ENCODE measurements around the gene GAS2L1. TPM values are rescaled to one million over a fixed set of nuclear protein-coding genes. Genes with fewer than 3 reads are reported as not detected.

The GAS2L1 gene
- total RNA-seq, result 1.5 and 2.6 TPM in 2 replicates

DNA sequence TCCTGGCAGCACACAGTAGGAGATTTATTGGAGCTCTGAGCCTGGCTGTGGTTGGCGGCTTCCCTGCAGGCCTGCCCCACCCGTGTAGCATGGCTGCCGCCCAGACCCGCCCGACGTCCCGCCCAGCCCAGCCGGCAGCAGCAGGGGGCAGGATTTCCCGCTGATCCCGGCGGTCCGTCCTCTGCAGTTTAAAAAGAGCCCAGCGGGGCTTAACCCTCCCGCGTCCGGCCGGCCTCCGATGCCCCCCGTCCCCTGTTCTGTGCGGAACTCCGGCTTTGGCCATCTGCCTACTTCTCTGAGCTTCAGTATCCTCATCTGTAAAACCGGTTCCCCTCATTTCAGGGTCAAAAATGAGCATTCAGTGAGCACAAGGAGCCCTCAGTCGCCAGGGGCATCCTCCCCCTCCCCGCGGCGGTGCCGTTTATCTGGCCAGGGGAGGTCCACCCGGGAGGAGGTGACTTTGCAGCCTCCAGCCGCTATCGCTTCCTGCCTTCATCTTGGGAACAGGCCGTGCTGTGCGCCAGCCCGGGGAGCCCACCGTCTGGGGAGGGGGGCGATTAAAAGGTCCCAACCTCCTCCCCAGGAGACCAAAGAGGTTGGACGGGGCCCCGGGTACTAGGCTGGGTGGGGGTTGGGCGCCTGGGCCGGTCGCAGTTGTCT lies at the start of gene GAS2L1:
GAS2L1 (plus strand) TSS at position 476 of the 660 bp plus-strand sequence. CDS start 1,456 bp downstream, outside the sequence.
- Mint-ChIP-seq H3K36me3 (ENCODE audit: low read depth) (peaks cover 1% of the 10 kb centered on the region), H3K4me1 (peaks cover 5% of the 10 kb centered on the region), H3K9me3 (no peaks in the 10 kb centered on the region), H3K27ac (peak within 1 kb of the TSS; percentile 58), H3K4me3 (peak within 1 kb of the TSS; percentile 83), H3K27me3 (peaks cover 10% of the 10 kb centered on the region)
- DNase-seq, result peak; percentile 87
- intact Hi-C loops (cut with micrococcal nuclease), result loop anchor here (2.0 kb wide), 1 partner anchor 38 kb away; the partner anchor contains the start of gene EWSR1

DNA sequence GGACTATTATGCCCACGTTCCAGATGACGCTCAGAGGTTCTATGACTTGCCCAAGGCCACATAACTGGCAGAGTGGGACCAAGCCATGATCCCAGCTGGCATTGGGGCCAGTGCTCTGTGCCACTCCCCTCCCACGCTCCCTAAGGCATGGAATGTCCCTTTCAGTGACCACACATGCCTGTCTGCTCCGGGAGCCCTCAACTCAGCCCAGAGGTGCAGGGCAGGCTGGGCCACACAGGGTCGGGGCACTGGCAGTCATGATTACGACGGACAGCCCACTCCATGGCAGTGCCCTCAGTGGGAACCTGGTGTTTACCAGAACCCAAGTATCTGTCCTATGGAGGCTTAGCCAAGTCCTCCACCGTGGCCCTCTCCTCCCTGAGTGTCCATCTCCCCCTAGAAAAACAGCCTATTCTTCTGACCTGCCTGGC lies 48.7 kb upstream of the GAS2L1 start:
- no peak overlapping the region for H3K27ac Mint-ChIP-seq
- intact Hi-C loops (cut with micrococcal nuclease), result no loop called here
- no peak overlapping the region for H3K4me3 Mint-ChIP-seq
- H3K9me3 Mint-ChIP-seq, result no peaks in the 10 kb centered on the region
- DNase-seq, result no peak
- no peaks in the 10 kb centered on the region for H3K36me3 Mint-ChIP-seq (ENCODE audit: low read depth)
- peaks cover 4% of the 10 kb centered on the region for H3K4me1 Mint-ChIP-seq
- no peaks in the 10 kb centered on the region for H3K27me3 Mint-ChIP-seq

DNA sequence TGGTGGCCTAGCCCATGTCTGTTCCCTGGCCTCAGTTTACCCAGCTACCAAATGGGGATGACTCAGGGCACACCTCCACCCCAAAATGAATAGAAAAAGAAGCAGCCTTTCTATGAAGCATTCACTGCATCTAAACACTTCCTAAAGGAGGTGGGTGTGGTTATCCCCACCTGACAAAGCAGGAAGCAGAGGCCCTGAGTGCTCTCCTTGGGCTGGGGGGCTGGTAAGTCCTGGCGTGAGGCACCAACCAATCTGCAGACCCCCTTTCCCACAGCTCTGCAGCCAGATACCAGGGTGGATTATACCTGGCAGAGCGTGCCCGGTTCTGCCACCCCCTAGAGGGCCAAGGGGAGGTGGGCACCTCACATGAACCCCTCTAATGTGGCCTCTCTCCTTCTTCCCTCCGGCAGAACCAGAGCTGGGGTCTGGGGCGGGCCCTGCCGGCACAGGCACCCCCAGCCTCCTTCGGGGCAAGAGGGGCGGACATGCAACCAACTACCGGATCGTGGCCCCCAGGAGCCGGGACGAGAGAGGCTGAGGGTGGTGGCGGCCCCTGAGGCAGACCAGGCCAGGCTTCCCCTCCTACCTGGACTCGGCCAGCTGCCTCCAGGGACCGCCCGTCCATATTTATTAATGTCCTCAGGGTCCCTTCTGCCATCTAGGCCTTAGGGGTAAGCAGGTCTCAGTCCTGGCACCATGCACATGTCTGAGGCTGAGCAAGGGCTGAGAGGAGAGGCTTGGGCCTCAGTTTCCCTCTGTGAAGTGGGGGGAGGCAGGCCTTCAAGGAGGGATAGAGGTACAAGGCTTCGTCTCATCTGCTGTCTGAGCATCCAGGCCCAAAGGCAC lies 47.8 kb upstream of the GAS2L1 start:
- Mint-ChIP-seq H3K4me3 (no peak overlapping the region), H3K36me3 (ENCODE audit: low read depth) (no peaks in the 10 kb centered on the region), H3K4me1 (peaks cover 4% of the 10 kb centered on the region), H3K27me3 (no peaks in the 10 kb centered on the region), H3K27ac (no peak overlapping the region), H3K9me3 (no peaks in the 10 kb centered on the region)
- intact Hi-C loops (cut with micrococcal nuclease), result no loop called here
- DNase-seq, result no peak

DNA sequence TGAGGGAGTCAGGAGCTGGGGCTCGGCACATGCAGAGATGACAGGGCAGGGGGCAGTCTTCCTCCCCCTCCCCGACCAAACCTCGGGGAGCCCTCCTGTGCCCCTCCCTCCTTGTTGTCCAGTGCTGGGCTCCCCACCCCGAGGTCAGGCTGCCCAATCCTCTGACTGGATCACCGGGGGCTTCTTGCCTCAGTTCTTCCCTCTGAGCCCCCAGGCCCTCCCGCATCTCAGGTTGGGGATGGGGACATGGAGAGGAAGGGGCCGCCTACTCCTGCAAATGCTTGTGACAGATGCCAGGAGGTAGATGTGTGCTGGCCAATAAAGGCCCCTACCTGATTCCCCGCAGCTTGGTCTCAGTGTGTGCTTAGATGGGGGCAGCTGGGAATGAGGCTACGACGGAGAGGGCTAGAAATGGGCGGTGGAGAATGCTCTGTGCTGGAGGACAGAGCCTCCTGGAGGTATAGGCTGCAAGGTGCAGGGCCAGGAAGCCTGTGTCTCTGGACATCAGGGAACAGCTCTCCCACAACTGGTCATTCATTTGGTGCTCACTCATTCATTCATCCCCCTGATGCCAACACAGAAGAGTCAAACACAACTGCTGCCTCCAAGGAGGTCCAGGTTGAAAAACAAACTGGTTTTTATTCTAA lies 47.1 kb upstream of the GAS2L1 start:
- H3K27ac Mint-ChIP-seq, result no peak overlapping the region
- no peaks in the 10 kb centered on the region for H3K9me3 Mint-ChIP-seq
- no peak for DNase-seq
- H3K27me3 Mint-ChIP-seq, result no peaks in the 10 kb centered on the region
- peaks cover 2% of the 10 kb centered on the region for H3K36me3 Mint-ChIP-seq (ENCODE audit: low read depth)
- no peak overlapping the region for H3K4me3 Mint-ChIP-seq
- peaks cover 4% of the 10 kb centered on the region for H3K4me1 Mint-ChIP-seq
- intact Hi-C loops (cut with micrococcal nuclease), result no loop called here

DNA sequence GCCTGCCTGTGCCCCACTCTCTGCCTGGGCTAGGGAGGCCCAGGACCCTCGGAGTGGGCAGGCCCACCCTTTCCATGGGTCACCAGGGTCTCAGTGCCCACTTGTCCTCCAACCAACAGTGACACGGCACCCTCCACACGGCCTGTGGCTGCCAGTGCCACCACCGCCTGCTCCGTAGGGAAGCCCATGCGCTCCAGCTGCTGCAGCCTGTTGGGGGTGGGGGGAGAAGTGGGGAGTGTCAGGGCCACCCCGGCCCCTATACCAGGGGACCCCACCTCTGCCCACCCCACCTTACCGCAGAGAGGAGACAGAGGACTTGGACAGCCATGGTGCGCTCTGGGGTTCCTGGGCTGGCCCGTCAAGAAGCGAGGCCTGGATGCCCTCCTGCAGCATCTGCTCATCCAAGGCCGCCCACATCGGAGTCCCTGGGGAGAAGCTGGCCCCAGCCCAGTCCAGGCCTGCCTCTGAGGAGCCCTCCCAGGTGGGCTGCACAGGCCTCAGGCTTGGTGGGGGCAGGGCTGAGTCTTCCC lies 46.4 kb upstream of the GAS2L1 start:
- no peak for DNase-seq
- H3K36me3 Mint-ChIP-seq (ENCODE audit: low read depth), result peaks cover 5% of the 10 kb centered on the region
- no peaks in the 10 kb centered on the region for H3K27me3 Mint-ChIP-seq
- H3K27ac Mint-ChIP-seq, result no peak overlapping the region
- H3K4me1 Mint-ChIP-seq, result peaks cover 4% of the 10 kb centered on the region
- H3K4me3 Mint-ChIP-seq, result no peak overlapping the region
- H3K9me3 Mint-ChIP-seq, result no peaks in the 10 kb centered on the region
- intact Hi-C loops (cut with micrococcal nuclease), result no loop called here

DNA sequence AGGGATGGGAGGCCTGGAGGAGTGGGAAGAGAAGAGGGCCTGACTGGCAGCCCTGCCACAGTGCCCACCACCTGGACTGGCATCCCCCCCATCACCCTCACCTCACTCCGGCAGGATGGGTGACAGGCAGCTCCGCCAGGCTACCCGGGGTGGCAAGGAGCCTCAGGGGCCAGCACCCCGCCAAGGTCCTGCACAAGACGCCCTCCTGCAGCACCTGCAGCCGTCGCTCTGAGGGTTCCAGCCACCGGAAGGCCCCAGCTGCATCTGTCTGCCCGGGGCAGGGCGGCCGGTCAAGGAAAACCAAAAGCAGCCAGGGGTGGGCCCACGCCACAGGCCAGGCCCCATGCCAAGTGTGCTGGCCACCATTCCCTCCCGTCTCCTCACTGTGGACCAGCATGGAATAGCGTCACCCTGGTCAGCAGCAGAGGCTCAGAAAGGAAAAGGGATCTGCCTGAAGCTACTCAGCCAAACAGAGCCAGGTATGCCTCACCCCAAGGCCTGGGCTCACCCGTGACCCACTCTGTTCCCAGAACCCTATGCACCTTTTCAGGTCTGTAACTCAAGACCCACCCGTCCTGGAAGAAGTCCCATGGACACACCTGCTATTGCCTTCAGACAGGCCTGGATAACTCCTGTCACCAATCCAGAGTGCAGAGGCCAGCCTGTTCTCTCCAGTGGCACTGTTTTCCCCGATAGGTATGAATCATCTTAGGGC lies 45.7 kb upstream of the GAS2L1 start:
- DNase-seq, result no peak
- H3K27me3 Mint-ChIP-seq, result no peaks in the 10 kb centered on the region
- no peak overlapping the region for H3K4me3 Mint-ChIP-seq
- H3K27ac Mint-ChIP-seq, result no peak overlapping the region
- peaks cover 4% of the 10 kb centered on the region for H3K4me1 Mint-ChIP-seq
- intact Hi-C loops (cut with micrococcal nuclease), result no loop called here
- H3K9me3 Mint-ChIP-seq, result no peaks in the 10 kb centered on the region
- H3K36me3 Mint-ChIP-seq (ENCODE audit: low read depth), result peaks cover 5% of the 10 kb centered on the region

DNA sequence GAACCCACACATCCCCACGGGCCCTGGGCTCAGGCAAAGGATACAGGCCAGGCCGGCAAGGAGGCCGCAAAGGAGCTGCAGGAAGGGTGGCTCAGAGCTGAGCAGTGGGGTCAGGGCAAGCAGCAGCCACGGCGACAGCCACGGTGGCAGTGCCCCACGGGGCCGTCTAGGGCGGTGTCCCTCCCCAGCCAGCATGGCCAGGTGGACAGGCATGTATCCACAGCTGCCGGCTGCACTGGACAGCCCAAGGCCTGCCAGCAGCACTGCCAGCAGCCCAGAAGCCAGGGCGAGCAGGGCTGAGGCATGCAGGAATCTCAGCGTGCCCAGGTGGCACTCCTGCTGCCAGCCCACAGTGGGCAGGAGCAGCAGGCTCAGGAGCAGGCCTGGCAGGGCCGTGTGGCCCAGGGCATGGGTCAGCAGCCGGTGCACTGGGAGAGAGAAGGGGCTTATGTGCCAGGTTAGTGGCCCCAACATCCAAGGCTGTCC lies 42.6 kb upstream of the GAS2L1 start:
- intact Hi-C loops (cut with micrococcal nuclease), result no loop called here
- no peak for DNase-seq
- Mint-ChIP-seq H3K4me3 (no peak overlapping the region), H3K9me3 (no peaks in the 10 kb centered on the region), H3K36me3 (ENCODE audit: low read depth) (peaks cover 20% of the 10 kb centered on the region), H3K4me1 (peaks cover 13% of the 10 kb centered on the region), H3K27me3 (peaks cover 3% of the 10 kb centered on the region), H3K27ac (no peak overlapping the region)

DNA sequence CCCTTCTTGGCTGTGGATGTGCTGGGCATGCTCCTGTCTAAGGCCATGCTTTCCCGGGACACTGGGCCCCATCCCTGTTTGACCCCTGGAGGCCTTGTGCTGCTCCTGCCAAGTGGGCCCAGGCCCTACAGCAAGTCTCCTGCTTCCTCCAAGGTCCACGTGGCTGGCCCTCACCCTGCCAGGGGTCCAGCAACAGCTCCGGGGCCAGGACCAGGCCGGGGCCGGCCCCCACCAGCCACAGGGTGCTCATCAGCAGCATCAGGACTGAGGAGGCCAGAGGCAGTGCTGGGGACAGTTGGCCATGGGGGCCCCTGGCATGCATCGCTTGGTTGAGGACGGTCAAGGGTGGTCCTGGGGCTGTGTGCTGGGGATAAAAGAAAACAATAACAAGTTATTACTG lies 41.1 kb upstream of the GAS2L1 start:
- peaks cover 35% of the 10 kb centered on the region for H3K36me3 Mint-ChIP-seq (ENCODE audit: low read depth)
- H3K9me3 Mint-ChIP-seq, result no peaks in the 10 kb centered on the region
- H3K4me1 Mint-ChIP-seq, result peaks cover 19% of the 10 kb centered on the region
- DNase-seq, result no peak
- intact Hi-C loops (cut with micrococcal nuclease), result loop anchor here (5.0 kb wide), 1 partner anchor 1062 kb away; the partner anchor contains the start of gene TBC1D10A
- peaks cover 3% of the 10 kb centered on the region for H3K27me3 Mint-ChIP-seq
- H3K4me3 Mint-ChIP-seq, result no peak overlapping the region
- H3K27ac Mint-ChIP-seq, result no peak overlapping the region

DNA sequence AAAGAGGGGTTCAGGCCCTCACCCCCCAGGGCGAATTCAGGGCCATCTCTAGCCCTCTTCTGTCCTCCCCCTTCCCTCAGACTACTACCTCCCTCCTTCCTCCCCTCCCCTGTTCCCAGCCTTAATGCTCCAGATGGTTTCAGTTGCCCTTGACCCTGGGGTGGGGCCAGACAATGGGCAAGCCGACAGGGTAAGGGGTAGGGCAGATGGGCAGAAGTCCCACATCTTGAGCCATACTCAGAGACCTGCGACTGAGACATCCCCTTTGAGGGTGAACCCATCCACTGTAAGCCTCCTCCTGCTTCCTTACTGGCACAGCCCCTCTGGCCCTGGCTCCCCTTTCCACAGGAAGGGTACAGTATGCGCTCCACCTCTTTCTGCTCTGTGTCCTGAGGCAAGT lies 40.5 kb upstream of the GAS2L1 start:
- H3K36me3 Mint-ChIP-seq (ENCODE audit: low read depth), result peaks cover 41% of the 10 kb centered on the region
- no peaks in the 10 kb centered on the region for H3K9me3 Mint-ChIP-seq
- no peak for DNase-seq
- H3K4me1 Mint-ChIP-seq, result peaks cover 25% of the 10 kb centered on the region
- peaks cover 3% of the 10 kb centered on the region for H3K27me3 Mint-ChIP-seq
- peak overlapping the region; percentile 99 for H3K27ac Mint-ChIP-seq
- intact Hi-C loops (cut with micrococcal nuclease), result loop anchor here (5.0 kb wide), 1 partner anchor 1061 kb away; the partner anchor contains the start of gene TBC1D10A
- H3K4me3 Mint-ChIP-seq, result peak overlapping the region; percentile 99

DNA sequence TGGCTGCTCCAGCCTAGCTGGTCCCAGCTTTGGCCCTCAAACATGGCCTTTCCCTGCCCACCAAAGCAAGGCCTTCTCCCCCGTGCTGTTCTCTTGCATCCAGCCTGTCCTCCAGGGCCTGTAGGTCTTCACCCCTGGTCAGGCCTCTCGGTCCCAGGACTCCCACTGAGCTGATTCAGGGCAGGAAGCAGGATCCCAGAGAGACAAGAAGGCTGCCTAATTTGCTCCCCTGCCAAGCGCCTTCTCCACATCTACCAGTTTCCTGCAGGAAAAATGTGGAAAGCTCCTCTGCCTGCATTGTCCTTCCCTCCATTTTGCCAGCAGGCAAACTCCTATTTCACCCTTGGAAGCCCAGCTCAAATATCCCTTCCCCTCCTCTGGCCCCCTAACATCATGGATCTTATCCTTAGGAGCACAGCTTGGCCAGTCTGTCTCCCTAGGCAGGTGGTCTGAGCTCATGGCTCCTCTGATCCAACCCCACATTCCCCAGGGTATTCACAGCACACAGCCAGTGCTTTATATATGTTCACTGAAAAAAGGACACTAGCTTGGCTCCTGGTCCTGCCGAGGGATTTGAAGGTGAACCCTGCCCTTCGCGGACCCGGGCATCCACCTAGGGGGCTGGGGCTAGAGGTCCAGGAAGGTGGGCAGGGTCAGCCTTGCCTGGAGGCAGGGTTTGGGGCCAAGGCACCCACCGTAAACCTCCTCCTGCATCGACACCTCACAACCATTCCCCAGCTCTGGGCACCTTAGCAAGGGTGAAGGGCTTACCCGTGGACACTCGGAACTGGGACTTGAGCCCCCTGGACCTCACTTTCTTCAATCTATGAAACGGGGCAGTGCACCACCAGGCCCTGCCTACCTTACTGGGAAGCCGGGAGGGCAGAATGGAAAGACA lies 39.6 kb upstream of the GAS2L1 start:
- intact Hi-C loops (cut with micrococcal nuclease), result loop anchor here (5.0 kb wide), 1 partner anchor 1060 kb away; the partner anchor contains the start of gene TBC1D10A
- peak overlapping the region; percentile 99 for H3K4me3 Mint-ChIP-seq

DNA sequence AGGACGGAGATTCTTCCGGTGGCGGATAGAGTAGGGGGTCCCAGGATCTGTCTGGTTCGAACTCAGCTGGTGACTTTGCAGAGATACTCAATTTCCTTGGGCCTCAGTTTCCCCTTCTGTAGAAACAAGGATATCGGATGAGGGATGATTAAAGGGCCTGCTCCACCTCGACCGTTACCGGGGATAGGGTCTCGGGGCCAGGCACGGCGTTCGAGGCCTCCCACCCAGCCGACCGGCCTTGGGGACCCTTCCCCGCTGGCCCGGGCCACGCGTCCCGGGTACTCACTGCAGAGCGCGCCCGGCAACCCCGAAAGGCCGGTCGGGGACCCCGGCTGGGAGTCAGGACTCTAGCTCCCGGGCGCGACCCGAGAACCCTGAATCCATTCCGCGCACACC lies 39.0 kb upstream of the GAS2L1 start:
- intact Hi-C loops (cut with micrococcal nuclease), result loop anchor here (5.0 kb wide), 1 partner anchor 1060 kb away; the partner anchor contains the start of gene TBC1D10A
- H3K27me3 Mint-ChIP-seq, result peaks cover 3% of the 10 kb centered on the region
- DNase-seq, result no peak
- H3K4me1 Mint-ChIP-seq, result peaks cover 37% of the 10 kb centered on the region
- no peaks in the 10 kb centered on the region for H3K9me3 Mint-ChIP-seq
- peak overlapping the region; percentile 99 for H3K27ac Mint-ChIP-seq
- H3K36me3 Mint-ChIP-seq (ENCODE audit: low read depth), result peaks cover 53% of the 10 kb centered on the region
- H3K4me3 Mint-ChIP-seq, result peak overlapping the region; percentile 99

More for the DNA sequence above, 39.6 kb upstream of the GAS2L1 start:
- H3K4me1 Mint-ChIP-seq, result peaks cover 30% of the 10 kb centered on the region
- DNase-seq, result peak; percentile 73
- no peaks in the 10 kb centered on the region for H3K9me3 Mint-ChIP-seq
- peaks cover 3% of the 10 kb centered on the region for H3K27me3 Mint-ChIP-seq
- peaks cover 46% of the 10 kb centered on the region for H3K36me3 Mint-ChIP-seq (ENCODE audit: low read depth)
- peak overlapping the region; percentile 99 for H3K27ac Mint-ChIP-seq

DNA sequence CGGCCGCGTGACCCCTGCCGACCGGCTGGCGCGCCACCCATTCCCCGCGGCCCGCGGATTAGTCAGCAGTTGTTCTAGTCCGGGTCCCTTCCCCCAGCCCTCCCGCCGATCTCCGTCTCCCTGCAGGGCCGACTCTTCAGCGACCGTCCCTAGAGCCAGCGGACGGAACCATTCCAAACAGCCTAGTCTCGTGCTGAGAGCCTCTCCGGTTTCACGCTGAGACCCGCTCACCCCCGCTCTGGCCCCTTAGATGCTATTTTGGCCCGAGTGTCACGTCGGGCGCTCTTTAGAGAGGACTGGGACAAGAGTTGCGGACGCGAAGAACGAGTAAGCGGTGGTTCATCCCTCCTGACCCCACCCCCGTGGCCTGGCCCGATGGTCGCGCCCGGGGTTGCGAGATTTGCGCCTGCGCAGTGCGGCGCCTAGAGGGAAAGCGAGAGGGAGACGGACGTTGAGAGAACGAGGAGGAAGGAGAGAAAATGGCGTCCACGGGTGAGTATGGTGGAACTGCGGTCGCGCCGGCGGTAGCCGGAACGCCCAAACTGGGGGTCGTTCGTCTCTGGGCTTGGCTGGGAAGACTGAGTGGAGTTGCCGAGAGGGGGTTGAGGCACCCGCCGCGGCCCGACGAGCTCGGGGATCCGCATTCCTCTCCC lies 38.5 kb upstream of the GAS2L1 start, which contains the start of the genes EWSR1 and RHBDD3:
EWSR1 (plus strand) TSS at position 411 of the 653 bp plus-strand sequence; CDS start at position 480, 69 bp downstream.
RHBDD3 (minus strand) TSS at position 124 of the 653 bp plus-strand sequence. CDS start 2,355 bp downstream, outside the sequence.
- peak within 1 kb of the TSS; percentile 99 for H3K27ac Mint-ChIP-seq
- H3K27me3 Mint-ChIP-seq, result peaks cover 3% of the 10 kb centered on the region
- H3K9me3 Mint-ChIP-seq, result no peaks in the 10 kb centered on the region
- intact Hi-C loops (cut with micrococcal nuclease), result loop anchor here (2.0 to 5.0 kb wide), 3 partner anchors 39 to 1349 kb away; partner anchors contain the start of genes GAS2L1, PITPNB and TBC1D10A
- peaks cover 58% of the 10 kb centered on the region for H3K36me3 Mint-ChIP-seq (ENCODE audit: low read depth)
- H3K4me3 Mint-ChIP-seq, result peak within 1 kb of the TSS; percentile 99
- peaks cover 40% of the 10 kb centered on the region for H3K4me1 Mint-ChIP-seq
- peak; percentile 99 for DNase-seq
